ENCODE results near the gene EML4. TPM values are rescaled to one million over a fixed set of nuclear protein-coding genes. Genes with fewer than 3 reads are reported as not detected.

Gene EML4
- total and polyA plus RNA-seq, 2 donors (not counting 1 experiment from before 2014, with no cell fraction given) = 49.4 to 134 TPM

DNA sequence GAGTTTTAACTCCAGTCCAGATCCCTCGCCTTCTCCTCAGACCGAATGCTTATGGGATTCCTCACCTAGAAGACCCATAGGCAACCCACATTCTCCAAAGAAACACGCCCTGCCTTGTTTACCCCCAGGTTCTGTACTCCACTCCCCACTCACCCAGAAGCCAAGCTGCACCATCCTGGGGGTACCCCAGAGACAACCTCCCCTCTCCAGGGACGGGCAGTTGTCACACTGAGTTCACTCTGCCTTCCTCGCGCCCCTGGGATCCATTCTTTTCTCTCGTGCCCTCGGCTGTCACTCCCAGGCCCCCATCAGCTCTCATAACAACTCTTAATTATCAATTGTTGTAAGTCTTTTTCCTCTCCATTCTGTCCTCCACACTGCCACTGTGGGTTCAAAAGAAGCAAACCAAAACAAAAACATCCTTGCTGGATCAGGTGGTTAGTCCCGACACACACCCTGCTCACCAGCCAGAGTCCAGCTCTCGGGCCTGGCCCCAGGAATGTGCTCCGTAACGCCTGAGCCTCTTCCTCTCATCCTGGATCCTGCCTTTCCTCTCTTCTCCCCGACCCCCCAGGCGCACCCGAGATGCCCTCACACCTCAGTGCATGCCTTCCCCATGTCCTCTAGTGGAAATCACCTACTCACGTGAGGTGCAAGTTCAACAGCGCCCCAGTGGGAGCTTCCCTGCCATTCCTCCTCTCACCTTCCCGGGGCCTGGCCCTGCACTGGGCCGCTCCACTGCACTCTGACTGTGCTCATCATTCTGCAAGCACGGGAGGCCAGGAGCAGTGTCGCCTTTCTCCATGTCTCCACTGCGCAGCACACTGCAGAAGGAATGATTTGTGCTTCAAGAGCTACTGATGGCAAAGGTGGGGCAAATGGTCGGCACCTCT, 171.1 kb downstream of the EML4 start:
- no peak overlapping the region for H3K4me3 ChIP-seq (ENCODE audit: control extremely low read depth in 1 of 5, extremely low read depth in 1 of 5, insufficient read depth in 1 of 5, low read depth in 2 of 5, low read length in 4 of 5)
- intact Hi-C loops (cut with micrococcal nuclease) = no loop called here
- H3K9me3 ChIP-seq (ENCODE audit: control extremely low read depth in 1 of 3, control insufficient read depth in 2 of 3, insufficient read depth in 1 of 3, low read length in 2 of 3) = peaks cover 0 to 9% (median 0%) of the 10 kb centered on the region in 3 donors
- DNase-seq = no peak
- no peaks in the 10 kb centered on the region for H3K9me3 Mint-ChIP-seq (ENCODE audit: insufficient read depth)
- H3K4me3 Mint-ChIP-seq = no peak overlapping the region
- H3K27me3 ChIP-seq (replicated peaks in 1 of 4; ENCODE audit: control extremely low read depth in 1 of 4, control insufficient read depth in 3 of 4, insufficient read depth in 4 of 4, low read length in 3 of 4) = no peaks in the 10 kb centered on the region
- no peaks in the 10 kb centered on the region for H3K27me3 Mint-ChIP-seq
- no peak for ATAC-seq (ENCODE audit: low read depth)
- whole genome bisulfite sequencing (ENCODE audit: insufficient coverage) = 88% methylated on average over 22 of the region's 23 CpGs
- ChIA-PET POLR2A (no interaction called here), CTCF (no interaction called here)
- no peaks in the 10 kb centered on the region for H4K20me1 ChIP-seq (ENCODE audit: control insufficient read depth, insufficient read depth, low read length, poor library complexity, severe bottlenecking)
- no peaks in the 10 kb centered on the region for H3K4me1 ChIP-seq (ENCODE audit: control insufficient read depth in 2 of 2, insufficient read depth in 2 of 2, low read length in 2 of 2)
- no peak overlapping the region for H3K9ac ChIP-seq (ENCODE audit: low read length)
- H3K27ac Mint-ChIP-seq = peak overlapping the region; percentile 39
- H2AFZ ChIP-seq (ENCODE audit: insufficient read depth, low read depth, low read length, poor library complexity, severe bottlenecking) = no peak overlapping the region
- H3K4me1 Mint-ChIP-seq = no peaks in the 10 kb centered on the region
- H3K27ac ChIP-seq (ENCODE audit: low read length in 2 of 2) = no peak overlapping the region
- H3K4me2 ChIP-seq (replicated peaks; ENCODE audit: low read depth, low read length, poor library complexity, severe bottlenecking) = no peak overlapping the region
- H3K79me2 ChIP-seq (ENCODE audit: control insufficient read depth, insufficient read depth, low read length) = peaks cover 17% of the 10 kb centered on the region
- TF ChIP-seq, protein P1, sequence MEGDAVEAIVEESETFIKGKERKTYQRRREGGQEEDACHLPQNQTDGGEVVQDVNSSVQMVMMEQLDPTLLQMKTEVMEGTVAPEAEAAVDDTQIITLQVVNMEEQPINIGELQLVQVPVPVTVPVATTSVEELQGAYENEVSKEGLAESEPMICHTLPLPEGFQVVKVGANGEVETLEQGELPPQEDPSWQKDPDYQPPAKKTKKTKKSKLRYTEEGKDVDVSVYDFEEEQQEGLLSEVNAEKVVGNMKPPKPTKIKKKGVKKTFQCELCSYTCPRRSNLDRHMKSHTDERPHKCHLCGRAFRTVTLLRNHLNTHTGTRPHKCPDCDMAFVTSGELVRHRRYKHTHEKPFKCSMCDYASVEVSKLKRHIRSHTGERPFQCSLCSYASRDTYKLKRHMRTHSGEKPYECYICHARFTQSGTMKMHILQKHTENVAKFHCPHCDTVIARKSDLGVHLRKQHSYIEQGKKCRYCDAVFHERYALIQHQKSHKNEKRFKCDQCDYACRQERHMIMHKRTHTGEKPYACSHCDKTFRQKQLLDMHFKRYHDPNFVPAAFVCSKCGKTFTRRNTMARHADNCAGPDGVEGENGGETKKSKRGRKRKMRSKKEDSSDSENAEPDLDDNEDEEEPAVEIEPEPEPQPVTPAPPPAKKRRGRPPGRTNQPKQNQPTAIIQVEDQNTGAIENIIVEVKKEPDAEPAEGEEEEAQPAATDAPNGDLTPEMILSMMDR (IDR thresholded peaks at IDR 0.05) = no peak
- TF ChIP-seq EZH2 (IDR thresholded peaks at IDR 0.05; ENCODE audit: borderline replicate concordance, insufficient read depth, low read depth, low read length, poor library complexity, severe bottlenecking) = no peak
- H3K36me3 ChIP-seq (replicated peaks in 1 of 2; ENCODE audit: control extremely low read depth in 1 of 2, control insufficient read depth in 1 of 2, extremely low read depth in 1 of 2, insufficient read depth in 2 of 2, low read length in 1 of 2) = peaks cover 0 to 11% of the 10 kb centered on the region in 2 experiments

DNA sequence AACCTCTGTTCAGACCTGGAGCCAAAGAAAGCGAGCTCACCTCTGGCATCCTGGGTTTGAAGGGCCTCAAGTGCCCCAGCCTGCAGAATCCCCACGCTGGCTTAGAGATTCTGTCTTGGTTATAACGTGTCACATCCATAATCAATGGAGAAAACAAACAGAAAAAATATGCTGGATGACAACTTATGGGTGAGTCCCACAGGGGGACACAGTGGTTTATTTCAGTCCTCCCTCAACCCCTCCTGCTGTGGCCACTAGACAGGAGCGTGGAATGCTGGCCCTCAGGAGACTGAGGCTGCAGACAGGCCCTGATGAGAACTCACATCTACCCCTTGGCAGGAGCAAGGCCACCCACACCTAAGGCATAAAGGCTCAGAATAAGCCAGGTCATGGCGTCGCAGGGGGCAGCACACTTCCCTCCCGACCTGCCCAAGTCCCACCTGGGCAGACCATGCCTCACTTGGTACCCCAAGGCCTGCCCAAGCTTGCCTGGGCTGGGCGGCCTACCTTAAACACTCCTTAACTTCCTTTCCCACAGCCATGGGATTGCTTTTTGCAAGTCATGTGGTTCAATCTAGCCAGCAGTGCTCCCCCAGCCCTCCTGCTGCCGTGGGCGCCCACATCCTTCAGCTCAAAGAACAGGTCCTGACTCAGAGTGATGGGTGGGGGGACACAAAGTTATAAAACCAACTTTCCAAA, 171.9 kb downstream of the EML4 start:
- Histone ChIP-seq H3K9ac (ENCODE audit: low read length) (no peak overlapping the region), H3K27ac (ENCODE audit: low read length in 2 of 2) (no peak overlapping the region), H3K4me3 (ENCODE audit: control extremely low read depth in 1 of 5, extremely low read depth in 1 of 5, insufficient read depth in 1 of 5, low read depth in 2 of 5, low read length in 4 of 5) (no peak overlapping the region), H3K27me3 (replicated peaks in 1 of 4; ENCODE audit: control extremely low read depth in 1 of 4, control insufficient read depth in 3 of 4, insufficient read depth in 4 of 4, low read length in 3 of 4) (no peaks in the 10 kb centered on the region), H3K79me2 (ENCODE audit: control insufficient read depth, insufficient read depth, low read length) (peaks cover 25% of the 10 kb centered on the region), H3K36me3 (replicated peaks in 1 of 2; ENCODE audit: control extremely low read depth in 1 of 2, control insufficient read depth in 1 of 2, extremely low read depth in 1 of 2, insufficient read depth in 2 of 2, low read length in 1 of 2) (peaks cover 0 to 18% of the 10 kb centered on the region in 2 experiments), H3K4me1 (ENCODE audit: control insufficient read depth in 2 of 2, insufficient read depth in 2 of 2, low read length in 2 of 2) (no peaks in the 10 kb centered on the region), H3K9me3 (ENCODE audit: control extremely low read depth in 1 of 3, control insufficient read depth in 2 of 3, insufficient read depth in 1 of 3, low read length in 2 of 3) (peaks cover 0 to 9% (median 0%) of the 10 kb centered on the region in 3 donors), H2AFZ (ENCODE audit: insufficient read depth, low read depth, low read length, poor library complexity, severe bottlenecking) (no peak overlapping the region), H4K20me1 (ENCODE audit: control insufficient read depth, insufficient read depth, low read length, poor library complexity, severe bottlenecking) (no peaks in the 10 kb centered on the region), H3K4me2 (replicated peaks; ENCODE audit: low read depth, low read length, poor library complexity, severe bottlenecking) (no peak overlapping the region)
- Mint-ChIP-seq H3K4me1 (no peaks in the 10 kb centered on the region), H3K27me3 (no peaks in the 10 kb centered on the region), H3K9me3 (ENCODE audit: insufficient read depth) (no peaks in the 10 kb centered on the region), H3K4me3 (no peak overlapping the region), H3K27ac (no peak overlapping the region)
- no peak for TF ChIP-seq EZH2 (IDR thresholded peaks at IDR 0.05; ENCODE audit: borderline replicate concordance, insufficient read depth, low read depth, low read length, poor library complexity, severe bottlenecking)
- TF ChIP-seq, protein P1 (IDR thresholded peaks at IDR 0.05) = no peak
- ATAC-seq (ENCODE audit: low read depth) = no peak
- 97% methylated on average over 6 of the region's 10 CpGs for WGBS (ENCODE audit: insufficient coverage)
- ChIA-PET POLR2A (no interaction called here), CTCF (no interaction called here)
- intact Hi-C loops (cut with micrococcal nuclease) = no loop called here
- DNase-seq = no peak
